ENCODE results near the gene ORM1.

Gene ORM1

GRCh38 chr9:114282926-114283325, 40.0 kb upstream of the ORM1 start:
- H3K27ac ChIP-seq, result peak overlapping the region; percentile 68
- peak; percentile 38 for DNase-seq (ENCODE audit: low spot score)
- TF ChIP-seq CTCF (conservative IDR thresholded peaks at IDR 0.05; ENCODE audit: low read depth), result no peak
- ChIA-PET POLR2A (ENCODE audit: low non-redundant PET) (no interaction called here), CTCF (interaction anchor here (0.6 to 1.0 kb wide), 2 partner anchors 16 to 175 kb away, joined by 3 to 6 read pairs; no protein-coding TSS in a partner anchor)

GRCh38 chr9:114283551-114284111, 39.3 kb upstream of the ORM1 start:
- no peak for TF ChIP-seq CTCF (conservative IDR thresholded peaks at IDR 0.05; ENCODE audit: low read depth)

GRCh38 chr9:114284316-114285060, 38.4 kb upstream of the ORM1 start:
- CTCF ChIA-PET, result interaction anchor here (1.1 kb wide), 1 partner anchor 129 kb away, joined by 4 read pairs; the partner anchor contains the start of gene COL27A1
- TF ChIP-seq CTCF (conservative IDR thresholded peaks at IDR 0.05; ENCODE audit: low read depth), result no peak
- no peak for DNase-seq (ENCODE audit: low spot score)
- peak overlapping the region; percentile 68 for H3K27ac ChIP-seq
- POLR2A ChIA-PET (ENCODE audit: low non-redundant PET), result no interaction called here

More at GRCh38 chr9:114283551-114284111, 39.3 kb upstream of the ORM1 start:
- peak overlapping the region; percentile 68 for H3K27ac ChIP-seq
- ChIA-PET POLR2A (ENCODE audit: low non-redundant PET) (no interaction called here), CTCF (interaction anchor here (1.1 kb wide), 1 partner anchor 128 kb away, joined by 4 read pairs; the partner anchor contains the start of gene COL27A1)
- DNase-seq (ENCODE audit: low spot score), result no peak

DNA sequence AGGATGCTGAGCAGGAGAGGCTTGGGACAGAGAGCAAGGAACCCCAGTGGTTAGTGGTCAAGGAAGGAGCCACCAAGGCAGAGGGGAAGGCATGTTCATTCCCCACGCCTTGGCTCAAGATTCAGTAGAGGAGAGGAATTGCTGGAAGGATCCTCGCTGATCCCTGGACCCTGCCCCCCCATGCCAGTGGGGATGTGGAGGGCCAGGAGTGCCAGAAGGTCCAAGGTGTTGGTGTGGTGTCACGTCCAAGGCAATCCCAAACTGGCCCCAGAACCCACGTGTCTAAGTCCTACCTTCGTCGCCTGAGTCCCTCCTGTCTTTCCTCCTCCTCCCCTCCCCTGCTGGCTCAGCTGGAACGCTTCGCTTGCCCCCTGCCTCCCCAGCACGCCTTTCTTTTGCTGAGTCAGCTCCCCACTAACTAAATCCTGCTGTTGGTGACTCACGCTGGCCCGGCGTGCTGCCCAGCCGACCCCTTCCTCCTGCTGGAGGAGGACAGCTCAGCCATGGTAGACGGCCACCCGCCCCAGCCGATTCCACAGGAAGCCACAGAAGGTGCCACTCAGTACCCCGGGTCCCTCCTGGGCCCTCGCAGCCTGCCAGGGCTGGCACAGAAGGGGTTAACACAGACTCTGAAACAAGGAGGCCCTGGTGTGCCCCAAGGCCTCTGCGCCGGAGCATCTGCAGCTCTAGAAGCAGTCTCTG, 37.6 kb upstream of the ORM1 start:
- no peak for TF ChIP-seq CTCF (conservative IDR thresholded peaks at IDR 0.05; ENCODE audit: low read depth)
- CTCF ChIA-PET, result interaction anchor here (0.5 to 1.5 kb wide), 2 partner anchors 177 to 1010 kb away, joined by 3 to 9 read pairs; partner anchors contain the start of gene CDC26
- H3K27ac ChIP-seq, result peak overlapping the region; percentile 68
- peak; percentile 75 for DNase-seq (ENCODE audit: low spot score)
- POLR2A ChIA-PET (ENCODE audit: low non-redundant PET), result no interaction called here

DNA sequence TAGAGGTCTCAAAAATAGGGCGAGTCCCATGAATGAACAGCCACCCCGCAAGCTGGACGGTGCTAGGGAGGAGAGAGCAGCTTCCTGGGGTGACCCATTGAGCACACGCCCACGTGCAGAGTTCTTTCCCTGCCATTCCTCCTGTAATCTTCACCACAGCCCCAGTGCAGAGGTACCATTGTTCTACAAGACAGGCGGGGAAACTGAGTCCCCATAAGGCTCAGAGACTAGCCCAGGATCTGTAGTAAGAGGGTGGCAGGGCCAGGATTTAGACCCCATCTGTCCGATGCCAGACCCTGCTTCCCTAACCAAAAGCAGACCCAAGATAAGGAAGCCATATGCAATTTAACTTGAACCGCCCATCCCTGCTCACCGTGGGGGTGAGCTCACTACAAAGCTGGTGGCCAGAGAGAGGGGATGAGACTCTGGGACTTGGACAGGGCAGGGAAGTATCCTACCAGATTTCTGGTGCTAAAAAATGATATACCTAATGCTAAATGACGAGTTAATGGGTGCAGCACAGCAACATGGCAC, 36.7 kb upstream of the ORM1 start:
- no peak for TF ChIP-seq CTCF (conservative IDR thresholded peaks at IDR 0.05; ENCODE audit: low read depth)
- DNase-seq (ENCODE audit: low spot score), result no peak
- ChIA-PET CTCF (interaction anchor here (0.6 to 5.2 kb wide), 4 partner anchors 8 to 202 kb away, joined by 3 to 73 read pairs (median 6); no protein-coding TSS in a partner anchor), POLR2A (ENCODE audit: low non-redundant PET) (no interaction called here)
- peak overlapping the region; percentile 68 for H3K27ac ChIP-seq

Measured in RWPE1 (cell line).